HepG2 (cell line): Measurements from ENCODE around the gene SEC16A. TPM values are rescaled to one million over a fixed set of nuclear protein-coding genes. Genes with fewer than 3 reads are reported as not detected.
A peak's percentile ranks its signal among the peaks of the same experiment; 100 is the strongest.

ENCODE experiments used
- FOXA3 ChIP-seq: IDR thresholded peaks from 2 replicates; pipeline ENCODE4 v1.6.1; 2016; ENCODE audit warnings: missing genetic modification reagents, missing compliant biosample characterization
- HDAC2 ChIP-seq: sonication (generic); formaldehyde crosslinking; IDR thresholded peaks from 2 replicates; pipeline ENCODE4 v1.4.0; 2020; ENCODE audit warnings: missing genetic modification reagents
- JARID2 ChIP-seq: sonication (generic); formaldehyde crosslinking; IDR thresholded peaks from 2 replicates; pipeline ENCODE4 v1.8.1; 2023; ENCODE audit warnings: missing genetic modification reagents, inconsistent platforms; ENCODE audit not compliant: insufficient replicate concordance
- RFX5 ChIP-seq: IDR thresholded peaks from 2 replicates; pipeline ENCODE4 v1.6.1; 2011; ENCODE audit warnings: low read depth, low read length, improper control_type of control experiment
- SATB2 ChIP-seq: sonication (generic); formaldehyde crosslinking; IDR thresholded peaks from 2 replicates; pipeline ENCODE4 v1.5.0; 2020; ENCODE audit warnings: missing genetic modification reagents
- SRSF9 ChIP-seq: fragments of 200-400 bp; formaldehyde crosslinking; IDR thresholded peaks from 2 replicates; pipeline ENCODE4 v1.6.1; 2018; ENCODE audit warnings: borderline replicate concordance, mild to moderate bottlenecking, low read depth, low read length; ENCODE audit not compliant: insufficient read depth, poor library complexity, severe bottlenecking
- ZFAT ChIP-seq: sonication (generic); formaldehyde crosslinking; conservative IDR thresholded peaks from 2 replicates; pipeline ENCODE4 v1.8.1; 2023; ENCODE audit warnings: missing genetic modification reagents, inconsistent platforms
- ZNF354B ChIP-seq: sonication (generic); formaldehyde crosslinking; IDR thresholded peaks from 2 replicates; pipeline ENCODE4 v1.8.0; 2022; ENCODE audit warnings: mild to moderate bottlenecking, missing genetic modification reagents
- ZNF564 ChIP-seq: sonication (generic); formaldehyde crosslinking; IDR thresholded peaks from 2 replicates; pipeline ENCODE4 v1.8.1; 2023; ENCODE audit warnings: mild to moderate bottlenecking, missing genetic modification reagents
- ZNF670 ChIP-seq: sonication (generic); formaldehyde crosslinking; IDR thresholded peaks from 2 replicates; pipeline ENCODE4 v1.8.0; 2022; ENCODE audit warnings: mild to moderate bottlenecking, missing genetic modification reagents, borderline replicate concordance
- polyA plus RNA-seq, 8 experiments: library from polyadenylated mRNA; depleted of rRNA in 3 of 8; stranded (reverse) in 7 of 8; unstranded in 1 of 8; fragments of >200 nt; fragmentation: Illumina TruSeq in 4 of 8; extraction: Trizol in 4 of 8; gene quantifications; 2 replicates each; pipeline versions ENCODE4 v1.2.1 to v1.2.3, GENCODE V29; 2011 to 2016; ENCODE audit warnings: low read depth in 4 of 8, missing spikeins in 1 of 8, mixed read lengths in 1 of 8; ENCODE audit not compliant: insufficient read depth in 1 of 8
- total RNA-seq, 5 experiments: library from RNA; depleted of rRNA; stranded (reverse); fragments of >200 nt; fragmentation: Illumina TruSeq; extraction: Trizol; gene quantifications; 2 replicates each; pipeline ENCODE4 v1.2.3, GENCODE V29; 2016; ENCODE audit warnings: low read depth in 1 of 5
- TF ChIP-seq, protein P1 (sequence below): sonication (generic); formaldehyde crosslinking; IDR thresholded peaks from 2 replicates; pipeline ENCODE4 v1.5.1; 2020; ENCODE audit warnings: missing genetic modification reagents, mild to moderate bottlenecking, borderline replicate concordance
- TF ChIP-seq, protein P2 (sequence below): sonication (generic); formaldehyde crosslinking; conservative IDR thresholded peaks from 2 replicates; pipeline ENCODE4 v1.8.0; 2022; ENCODE audit warnings: low read depth, missing genetic modification reagents
- TF ChIP-seq, protein P3 (sequence below): sonication (generic); formaldehyde crosslinking; IDR thresholded peaks from 2 replicates; pipeline ENCODE4 v1.8.0; 2022; ENCODE audit warnings: mild to moderate bottlenecking, missing genetic modification reagents
- TF ChIP-seq, protein P4 (sequence below): sonication (generic); formaldehyde crosslinking; IDR thresholded peaks from 2 replicates; pipeline ENCODE4 v1.9.0; 2021; ENCODE audit warnings: missing genetic modification reagents, mild to moderate bottlenecking, borderline replicate concordance
- TF ChIP-seq, protein P5 (sequence below): sonication (generic); formaldehyde crosslinking; IDR thresholded peaks from 2 replicates; pipeline ENCODE4 v1.8.1; 2023; ENCODE audit warnings: mild to moderate bottlenecking, inconsistent platforms, moderate library complexity, missing genetic modification reagents, borderline replicate concordance
- TF ChIP-seq, protein P6 (sequence below): fragments of 450-650 bp; IDR thresholded peaks from 2 replicates; pipeline ENCODE4 v1.6.1; 2017
- TF ChIP-seq, protein P7 (sequence below): sonication (generic); formaldehyde crosslinking; IDR thresholded peaks from 2 replicates; pipeline ENCODE4 v1.4.0; 2020; ENCODE audit warnings: mild to moderate bottlenecking, missing genetic modification reagents, borderline replicate concordance

Gene SEC16A
- total and polyA plus RNA-seq, 2 of the 13 experiments (the other 11 are each of a cell fraction or from before 2014, with no cell fraction given): 15.9 to 18.9 TPM

DNA sequence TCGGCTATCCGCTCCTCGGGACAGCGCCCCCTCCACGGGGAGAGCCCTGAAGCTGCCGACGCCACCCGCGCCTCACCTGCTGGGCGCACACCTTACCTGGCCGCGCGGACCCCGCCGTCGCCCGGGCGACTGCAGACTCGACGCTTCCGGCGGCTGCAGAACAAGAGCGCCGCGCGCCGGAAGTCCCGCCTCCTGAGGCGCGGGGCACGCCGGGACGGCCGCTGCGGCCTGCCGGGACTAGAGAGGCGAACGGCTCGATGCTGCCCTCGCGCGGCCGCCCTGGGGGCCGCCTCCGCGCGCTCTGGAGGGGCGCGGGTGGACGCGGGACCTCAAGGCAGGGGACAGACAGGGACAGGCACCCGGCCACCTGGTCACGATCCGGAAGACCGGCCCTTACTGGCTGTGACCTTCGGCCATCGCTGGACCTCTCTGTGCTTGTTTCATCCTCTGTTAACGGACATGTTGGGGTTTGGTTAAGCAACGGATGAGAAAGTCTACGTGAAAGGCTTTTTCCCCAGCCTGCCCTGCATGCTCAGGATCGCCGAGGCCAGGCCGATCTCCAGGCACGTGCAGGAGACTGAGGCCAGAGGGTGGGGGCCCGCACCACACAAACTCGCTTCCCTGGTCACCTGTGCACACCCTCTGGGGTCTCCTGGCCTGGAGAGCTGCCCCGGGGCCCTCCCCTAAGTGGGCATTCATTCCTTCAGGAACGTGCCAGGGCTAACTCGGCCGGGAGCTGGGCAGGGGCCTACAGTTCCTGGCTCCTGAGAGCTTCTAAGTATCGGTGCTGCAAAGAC is 82.6 kb downstream of the SEC16A start, which contains the start of gene SNAPC4 (continued):
- TF ChIP-seq, protein P1, sequence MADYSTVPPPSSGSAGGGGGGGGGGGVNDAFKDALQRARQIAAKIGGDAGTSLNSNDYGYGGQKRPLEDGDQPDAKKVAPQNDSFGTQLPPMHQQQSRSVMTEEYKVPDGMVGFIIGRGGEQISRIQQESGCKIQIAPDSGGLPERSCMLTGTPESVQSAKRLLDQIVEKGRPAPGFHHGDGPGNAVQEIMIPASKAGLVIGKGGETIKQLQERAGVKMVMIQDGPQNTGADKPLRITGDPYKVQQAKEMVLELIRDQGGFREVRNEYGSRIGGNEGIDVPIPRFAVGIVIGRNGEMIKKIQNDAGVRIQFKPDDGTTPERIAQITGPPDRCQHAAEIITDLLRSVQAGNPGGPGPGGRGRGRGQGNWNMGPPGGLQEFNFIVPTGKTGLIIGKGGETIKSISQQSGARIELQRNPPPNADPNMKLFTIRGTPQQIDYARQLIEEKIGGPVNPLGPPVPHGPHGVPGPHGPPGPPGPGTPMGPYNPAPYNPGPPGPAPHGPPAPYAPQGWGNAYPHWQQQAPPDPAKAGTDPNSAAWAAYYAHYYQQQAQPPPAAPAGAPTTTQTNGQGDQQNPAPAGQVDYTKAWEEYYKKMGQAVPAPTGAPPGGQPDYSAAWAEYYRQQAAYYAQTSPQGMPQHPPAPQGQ (CRISPR knock-in tag): no peak
- TF ChIP-seq ZNF564 (CRISPR knock-in tag) (no peak), ZNF670 (CRISPR knock-in tag) (no peak), ZFAT (CRISPR knock-in tag) (no peak), ZNF354B (peak; percentile 47; the same call in 1 of the 2 replicates), RFX5 (no peak), JARID2 (CRISPR knock-in tag) (no peak), FOXA3 (CRISPR knock-in tag) (0 out of 2 replicates have a peak, but pooled peaks have one; percentile 48), HDAC2 (no peak), SRSF9 (no peak), SATB2 (no peak)
- TF ChIP-seq, protein P2, sequence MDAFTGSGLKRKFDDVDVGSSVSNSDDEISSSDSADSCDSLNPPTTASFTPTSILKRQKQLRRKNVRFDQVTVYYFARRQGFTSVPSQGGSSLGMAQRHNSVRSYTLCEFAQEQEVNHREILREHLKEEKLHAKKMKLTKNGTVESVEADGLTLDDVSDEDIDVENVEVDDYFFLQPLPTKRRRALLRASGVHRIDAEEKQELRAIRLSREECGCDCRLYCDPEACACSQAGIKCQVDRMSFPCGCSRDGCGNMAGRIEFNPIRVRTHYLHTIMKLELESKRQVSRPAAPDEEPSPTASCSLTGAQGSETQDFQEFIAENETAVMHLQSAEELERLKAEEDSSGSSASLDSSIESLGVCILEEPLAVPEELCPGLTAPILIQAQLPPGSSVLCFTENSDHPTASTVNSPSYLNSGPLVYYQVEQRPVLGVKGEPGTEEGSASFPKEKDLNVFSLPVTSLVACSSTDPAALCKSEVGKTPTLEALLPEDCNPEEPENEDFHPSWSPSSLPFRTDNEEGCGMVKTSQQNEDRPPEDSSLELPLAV: peak; percentile 67; the same call in 1 of the 2 replicates
- TF ChIP-seq, protein P3, sequence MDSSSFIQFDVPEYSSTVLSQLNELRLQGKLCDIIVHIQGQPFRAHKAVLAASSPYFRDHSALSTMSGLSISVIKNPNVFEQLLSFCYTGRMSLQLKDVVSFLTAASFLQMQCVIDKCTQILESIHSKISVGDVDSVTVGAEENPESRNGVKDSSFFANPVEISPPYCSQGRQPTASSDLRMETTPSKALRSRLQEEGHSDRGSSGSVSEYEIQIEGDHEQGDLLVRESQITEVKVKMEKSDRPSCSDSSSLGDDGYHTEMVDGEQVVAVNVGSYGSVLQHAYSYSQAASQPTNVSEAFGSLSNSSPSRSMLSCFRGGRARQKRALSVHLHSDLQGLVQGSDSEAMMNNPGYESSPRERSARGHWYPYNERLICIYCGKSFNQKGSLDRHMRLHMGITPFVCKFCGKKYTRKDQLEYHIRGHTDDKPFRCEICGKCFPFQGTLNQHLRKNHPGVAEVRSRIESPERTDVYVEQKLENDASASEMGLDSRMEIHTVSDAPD: 0 out of 2 replicates have a peak, but pooled peaks have one; percentile 20
- TF ChIP-seq, protein P4, sequence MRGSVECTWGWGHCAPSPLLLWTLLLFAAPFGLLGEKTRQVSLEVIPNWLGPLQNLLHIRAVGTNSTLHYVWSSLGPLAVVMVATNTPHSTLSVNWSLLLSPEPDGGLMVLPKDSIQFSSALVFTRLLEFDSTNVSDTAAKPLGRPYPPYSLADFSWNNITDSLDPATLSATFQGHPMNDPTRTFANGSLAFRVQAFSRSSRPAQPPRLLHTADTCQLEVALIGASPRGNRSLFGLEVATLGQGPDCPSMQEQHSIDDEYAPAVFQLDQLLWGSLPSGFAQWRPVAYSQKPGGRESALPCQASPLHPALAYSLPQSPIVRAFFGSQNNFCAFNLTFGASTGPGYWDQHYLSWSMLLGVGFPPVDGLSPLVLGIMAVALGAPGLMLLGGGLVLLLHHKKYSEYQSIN (CRISPR knock-in tag): no peak
- TF ChIP-seq, protein P5, sequence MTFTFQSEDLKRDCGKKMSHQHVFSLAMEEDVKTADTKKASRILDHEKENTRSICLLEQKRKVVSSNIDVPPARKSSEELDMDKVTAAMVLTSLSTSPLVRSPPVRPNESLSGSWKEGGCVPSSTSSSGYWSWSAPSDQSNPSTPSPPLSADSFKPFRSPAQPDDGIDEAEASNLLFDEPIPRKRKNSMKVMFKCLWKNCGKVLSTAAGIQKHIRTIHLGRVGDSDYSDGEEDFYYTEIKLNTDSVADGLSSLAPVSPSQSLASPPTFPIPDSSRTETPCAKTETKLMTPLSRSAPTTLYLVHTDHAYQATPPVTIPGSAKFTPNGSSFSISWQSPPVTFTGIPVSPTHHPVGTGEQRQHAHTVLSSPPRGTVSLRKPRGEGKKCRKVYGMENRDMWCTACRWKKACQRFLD (CRISPR knock-in tag): 0 out of 2 replicates have a peak, but pooled peaks have one; percentile 31
- TF ChIP-seq, protein P6, sequence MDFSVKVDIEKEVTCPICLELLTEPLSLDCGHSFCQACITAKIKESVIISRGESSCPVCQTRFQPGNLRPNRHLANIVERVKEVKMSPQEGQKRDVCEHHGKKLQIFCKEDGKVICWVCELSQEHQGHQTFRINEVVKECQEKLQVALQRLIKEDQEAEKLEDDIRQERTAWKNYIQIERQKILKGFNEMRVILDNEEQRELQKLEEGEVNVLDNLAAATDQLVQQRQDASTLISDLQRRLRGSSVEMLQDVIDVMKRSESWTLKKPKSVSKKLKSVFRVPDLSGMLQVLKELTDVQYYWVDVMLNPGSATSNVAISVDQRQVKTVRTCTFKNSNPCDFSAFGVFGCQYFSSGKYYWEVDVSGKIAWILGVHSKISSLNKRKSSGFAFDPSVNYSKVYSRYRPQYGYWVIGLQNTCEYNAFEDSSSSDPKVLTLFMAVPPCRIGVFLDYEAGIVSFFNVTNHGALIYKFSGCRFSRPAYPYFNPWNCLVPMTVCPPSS: no peak
- TF ChIP-seq, protein P7, sequence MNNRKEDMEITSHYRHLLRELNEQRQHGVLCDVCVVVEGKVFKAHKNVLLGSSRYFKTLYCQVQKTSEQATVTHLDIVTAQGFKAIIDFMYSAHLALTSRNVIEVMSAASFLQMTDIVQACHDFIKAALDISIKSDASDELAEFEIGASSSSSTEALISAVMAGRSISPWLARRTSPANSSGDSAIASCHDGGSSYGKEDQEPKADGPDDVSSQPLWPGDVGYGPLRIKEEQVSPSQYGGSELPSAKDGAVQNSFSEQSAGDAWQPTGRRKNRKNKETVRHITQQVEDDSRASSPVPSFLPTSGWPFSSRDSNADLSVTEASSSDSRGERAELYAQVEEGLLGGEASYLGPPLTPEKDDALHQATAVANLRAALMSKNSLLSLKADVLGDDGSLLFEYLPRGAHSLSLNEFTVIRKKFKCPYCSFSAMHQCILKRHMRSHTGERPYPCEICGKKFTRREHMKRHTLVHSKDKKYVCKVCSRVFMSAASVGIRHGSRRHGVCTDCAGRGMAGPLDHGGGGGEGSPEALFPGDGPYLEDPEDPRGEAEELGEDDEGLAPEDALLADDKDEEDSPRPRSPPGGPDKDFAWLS (CRISPR knock-in tag): no peak
